Osteoblast (primary cell): ENCODE results near the gene CSNK2B. TPM values are rescaled to one million over a fixed set of nuclear protein-coding genes. Genes with fewer than 3 reads are reported as not detected.

ENCODE experiments used
- DNase-seq: peaks from one replicate; pipeline ENCODE4 v3.0.0; 2011; ENCODE audit warnings: low spot score, mixed read lengths; ENCODE audit not compliant: insufficient read length; ENCODE audit errors: missing footprints
- H2AFZ ChIP-seq: 2 replicates; pipeline ENCODE4 v1.6.0; 2011; ENCODE audit warnings: mild to moderate bottlenecking, low read length
- H3K27ac ChIP-seq: 2 replicates; pipeline ENCODE4 v1.5.1; 2011; ENCODE audit warnings: mild to moderate bottlenecking, low read depth, low read length, moderate library complexity
- H3K27me3 ChIP-seq: 2 replicates; pipeline ENCODE4 v1.6.0; 2012; ENCODE audit warnings: mild to moderate bottlenecking, control low read depth, inconsistent platforms, low read length, moderate library complexity; ENCODE audit not compliant: insufficient read depth
- H3K36me3 ChIP-seq: 2 replicates; pipeline ENCODE4 v1.5.1; 2011; ENCODE audit warnings: mild to moderate bottlenecking, low read length, control low read depth, moderate library complexity; ENCODE audit not compliant: insufficient read depth
- H3K4me1 ChIP-seq: 2 replicates; pipeline ENCODE4 v1.5.1; 2011; ENCODE audit warnings: mild to moderate bottlenecking, low read length, control low read depth, moderate library complexity; ENCODE audit not compliant: insufficient read depth
- H3K4me2 ChIP-seq: 2 replicates; pipeline ENCODE4 v1.6.0; 2011; ENCODE audit warnings: mild to moderate bottlenecking, low read length; ENCODE audit not compliant: insufficient read depth
- H3K4me3 ChIP-seq: fragments of 200-600 bp; sonication (generic); 3 replicates; pipeline ENCODE4 v1.5.1; 2012; ENCODE audit warnings: mild to moderate bottlenecking, low read length, inconsistent platforms; ENCODE audit not compliant: insufficient read depth
- H3K79me2 ChIP-seq: 2 replicates; pipeline ENCODE4 v1.6.0; 2012; ENCODE audit warnings: mild to moderate bottlenecking, low read length, control low read depth, inconsistent platforms; ENCODE audit not compliant: insufficient read depth
- H3K9me3 ChIP-seq: 2 replicates; pipeline ENCODE4 v1.5.1; 2011; ENCODE audit warnings: low read depth, low read length, control low read depth
- H4K20me1 ChIP-seq: 2 replicates; pipeline ENCODE4 v1.6.0; 2012; ENCODE audit warnings: mild to moderate bottlenecking, low read length, control low read depth; ENCODE audit not compliant: insufficient read depth
- CTCF ChIP-seq: IDR thresholded peaks from 2 replicates; pipeline ENCODE4 v1.5.1; 2011; ENCODE audit warnings: mild to moderate bottlenecking, low read depth, low read length, moderate library complexity; ENCODE audit errors: extremely low read depth
- total RNA-seq: library from RNA; depleted of rRNA; stranded (reverse); fragments of >200 nt; gene quantifications from 2 replicates; pipeline ENCODE4 v1.2.3, GENCODE V29; 2012

CSNK2B gene
- total RNA-seq, 1 donor, result 150 TPM

GRCh38 chr6:31620586-31621319, 45.1 kb upstream of the CSNK2B start, which contains the start of gene PRRC2A:
Gene PRRC2A, plus strand, starts transcription at chr6:31620715. Its CDS starts 2,075 bp downstream, at chr6:31622790.
- H4K20me1 ChIP-seq, result peaks cover 41% of the 10 kb centered on the region
- no peaks in the 10 kb centered on the region for H3K27me3 ChIP-seq
- peak; percentile 98 for DNase-seq
- H3K9me3 ChIP-seq, result no peaks in the 10 kb centered on the region
- H3K36me3 ChIP-seq, result peaks cover 35% of the 10 kb centered on the region
- peaks cover 51% of the 10 kb centered on the region for H3K79me2 ChIP-seq
- peaks cover 18% of the 10 kb centered on the region for H3K4me1 ChIP-seq
- H3K4me2 ChIP-seq, result peak within 1 kb of the TSS; percentile 95
- peak within 1 kb of the TSS; percentile 99 for H3K4me3 ChIP-seq
- no peak for TF ChIP-seq CTCF
- H3K27ac ChIP-seq, result peak within 1 kb of the TSS; percentile 99
- peak within 1 kb of the TSS; percentile 96 for H2AFZ ChIP-seq

- Histone ChIP-seq H3K27ac (peak overlapping the region; percentile 91), H2AFZ (peak overlapping the region; percentile 70), H3K36me3 (peaks cover 41% of the 10 kb centered on the region), H3K4me3 (peak overlapping the region; percentile 99), H3K9me3 (no peaks in the 10 kb centered on the region), H4K20me1 (peaks cover 43% of the 10 kb centered on the region), H3K27me3 (no peaks in the 10 kb centered on the region), H3K4me2 (peak overlapping the region; percentile 95), H3K79me2 (peaks cover 57% of the 10 kb centered on the region), H3K4me1 (peaks cover 18% of the 10 kb centered on the region)
- DNase-seq, result peak; percentile 34
- no peak for TF ChIP-seq CTCF
Measured at GRCh38 chr6:31621320-31621939, 44.5 kb upstream of the CSNK2B start.

- peaks cover 47% of the 10 kb centered on the region for H4K20me1 ChIP-seq
- H3K79me2 ChIP-seq, result peaks cover 63% of the 10 kb centered on the region
- H3K36me3 ChIP-seq, result peaks cover 47% of the 10 kb centered on the region
- H3K27me3 ChIP-seq, result no peaks in the 10 kb centered on the region
- peaks cover 18% of the 10 kb centered on the region for H3K4me1 ChIP-seq
- DNase-seq, result peak; percentile 90
- H2AFZ ChIP-seq, result no peak overlapping the region
- TF ChIP-seq CTCF, result no peak
- H3K4me2 ChIP-seq, result peak overlapping the region; percentile 95
- H3K4me3 ChIP-seq, result peak overlapping the region; percentile 99
- no peaks in the 10 kb centered on the region for H3K9me3 ChIP-seq
- peak overlapping the region; percentile 91 for H3K27ac ChIP-seq
Measured at GRCh38 chr6:31621991-31622390, 43.9 kb upstream of the CSNK2B start.

- Histone ChIP-seq H3K4me2 (peak overlapping the region; percentile 95), H3K79me2 (peaks cover 70% of the 10 kb centered on the region), H3K4me1 (peaks cover 18% of the 10 kb centered on the region), H3K4me3 (peak overlapping the region; percentile 99), H3K9me3 (no peaks in the 10 kb centered on the region), H3K27ac (peak overlapping the region; percentile 91), H2AFZ (no peak overlapping the region), H3K36me3 (peaks cover 54% of the 10 kb centered on the region), H4K20me1 (peaks cover 51% of the 10 kb centered on the region), H3K27me3 (no peaks in the 10 kb centered on the region)
- no peak for TF ChIP-seq CTCF
- peak; percentile 49 for DNase-seq
Measured at GRCh38 chr6:31622684-31623091, 43.2 kb upstream of the CSNK2B start.
